ENCODE data around the gene DENND2D. TPM values are rescaled to one million over a fixed set of nuclear protein-coding genes. Genes with fewer than 3 reads are reported as not detected.

Gene DENND2D
- polyA plus RNA-seq, 1 donor from 2014 or later: not detected

GRCh38 chr1:111214884-111215283 is 14.4 kb upstream of the DENND2D start:
- Histone ChIP-seq H2AFZ (ENCODE audit: low read depth, low read length) (no peak overlapping the region), H3K9ac (ENCODE audit: low read length) (no peak overlapping the region), H3K4me3 (ENCODE audit: low read length) (no peak overlapping the region)

GRCh38 chr1:111214074-111214801 is 13.8 kb upstream of the DENND2D start:
- Histone ChIP-seq H3K9me3 (ENCODE audit: low read length) (no peaks in the 10 kb centered on the region), H2AFZ (ENCODE audit: low read depth, low read length) (no peak overlapping the region)
- TF ChIP-seq RAD21 (conservative IDR thresholded peaks at IDR 0.05) (no peak), EP300 (conservative IDR thresholded peaks at IDR 0.05; ENCODE audit: poor library complexity, severe bottlenecking) (no peak), POLR2AphosphoS5 (IDR thresholded peaks at IDR 0.05) (no peak), SMC3 (conservative IDR thresholded peaks at IDR 0.05; ENCODE audit: poor library complexity) (no peak), REST (IDR thresholded peaks at IDR 0.05; ENCODE audit: borderline replicate concordance) (no peak), EZH2 (IDR thresholded peaks at IDR 0.05; ENCODE audit: borderline replicate concordance, insufficient read depth, low read length, poor library complexity, severe bottlenecking) (no peak)

More at GRCh38 chr1:111214884-111215283, 14.4 kb upstream of the DENND2D start:
- H3K27ac ChIP-seq (ENCODE audit: low read length): no peak overlapping the region
- no peaks in the 10 kb centered on the region for H3K9me3 ChIP-seq (ENCODE audit: low read length)
- no peaks in the 10 kb centered on the region for H3F3A ChIP-seq (ENCODE audit: insufficient read depth, low read length, poor library complexity, severe bottlenecking)
- no peak overlapping the region for H3K4me2 ChIP-seq (ENCODE audit: low read length)
- no peak for TF ChIP-seq RAD21 (conservative IDR thresholded peaks at IDR 0.05)
- TF ChIP-seq CTCF (IDR thresholded peaks at IDR 0.05; ENCODE audit: poor library complexity, severe bottlenecking): no peak
- no peak for TF ChIP-seq EP300 (conservative IDR thresholded peaks at IDR 0.05; ENCODE audit: poor library complexity, severe bottlenecking)
- no peak for TF ChIP-seq MXI1 (conservative IDR thresholded peaks at IDR 0.05; ENCODE audit: poor library complexity, severe bottlenecking)
- no peak for TF ChIP-seq EZH2 (IDR thresholded peaks at IDR 0.05; ENCODE audit: borderline replicate concordance, insufficient read depth, low read length, poor library complexity, severe bottlenecking)
- no peak for TF ChIP-seq TAF1 (IDR thresholded peaks at IDR 0.05; ENCODE audit: low read depth)
- TF ChIP-seq SMC3 (conservative IDR thresholded peaks at IDR 0.05; ENCODE audit: poor library complexity): no peak
- TF ChIP-seq POLR2AphosphoS5 (IDR thresholded peaks at IDR 0.05): no peak
- TF ChIP-seq REST (IDR thresholded peaks at IDR 0.05; ENCODE audit: borderline replicate concordance): no peak
- no peaks in the 10 kb centered on the region for H3K36me3 ChIP-seq (ENCODE audit: insufficient read depth, low read length)
- H3K27me3 ChIP-seq (ENCODE audit: insufficient read depth, low read depth, low read length): no peaks in the 10 kb centered on the region
- H3K9me2 ChIP-seq (ENCODE audit: insufficient read depth, low read length): no peaks in the 10 kb centered on the region
- no peaks in the 10 kb centered on the region for H4K20me1 ChIP-seq (ENCODE audit: insufficient read depth)
- H3K79me2 ChIP-seq (replicated peaks; ENCODE audit: insufficient read depth, low read length): no peaks in the 10 kb centered on the region

More at GRCh38 chr1:111214074-111214801, 13.8 kb upstream of the DENND2D start:
- Histone ChIP-seq H3K9me2 (ENCODE audit: insufficient read depth, low read length) (no peaks in the 10 kb centered on the region), H3K27ac (ENCODE audit: low read length) (no peak overlapping the region), H3F3A (ENCODE audit: insufficient read depth, low read length, poor library complexity, severe bottlenecking) (no peaks in the 10 kb centered on the region), H3K4me2 (ENCODE audit: low read length) (no peak overlapping the region), H3K79me2 (replicated peaks; ENCODE audit: insufficient read depth, low read length) (no peaks in the 10 kb centered on the region), H3K27me3 (ENCODE audit: insufficient read depth, low read depth, low read length) (no peaks in the 10 kb centered on the region), H3K36me3 (ENCODE audit: insufficient read depth, low read length) (no peaks in the 10 kb centered on the region), H4K20me1 (ENCODE audit: insufficient read depth) (no peaks in the 10 kb centered on the region), H3K4me3 (ENCODE audit: low read length) (no peak overlapping the region), H3K9ac (ENCODE audit: low read length) (no peak overlapping the region)

Measured in neural cell (in vitro differentiated cells).